K562 (cell line): ENCODE results near the gene TGDS. TPM values are rescaled to one million over a fixed set of nuclear protein-coding genes. Genes with fewer than 3 reads are reported as not detected.
A peak's percentile ranks its signal among the peaks of the same experiment; 100 is the strongest.

ENCODE experiments used
- CTCF ChIP-seq, 3 experiments: IDR thresholded peaks in 2 of 3; conservative IDR thresholded peaks in 1 of 3; 2 replicates each; pipeline ENCODE4 v1.5.1; 2011 to 2012; ENCODE audit warnings: low read length in 3 of 3, mild to moderate bottlenecking in 3 of 3, control low read depth in 2 of 3, improper control_type of control experiment in 1 of 3, inconsistent platforms in 1 of 3, low read depth in 1 of 3, mixed read lengths in 1 of 3, moderate library complexity in 1 of 3; ENCODE audit not compliant: insufficient read depth in 2 of 3
- IFI16 ChIP-seq: fragments of 250-450 bp; sonication (Bioruptor Pico); IDR thresholded peaks from 2 replicates; pipeline ENCODE4 v2.1.2; 2022; ENCODE audit warnings: mild to moderate bottlenecking, inconsistent platforms
- REST ChIP-seq, 2 experiments: fragments of 450-650 bp; formaldehyde crosslinking in 1 of 2; IDR thresholded peaks; 2 replicates each; pipeline versions ENCODE4 v1.4.0 to v1.6.1; 2014 to 2020; ENCODE audit warnings: mild to moderate bottlenecking in 2 of 2, borderline replicate concordance in 1 of 2, low read depth in 1 of 2
- polyA plus RNA-seq, 8 experiments: library from polyadenylated mRNA; depleted of rRNA in 4 of 8; stranded (reverse) in 5 of 8; unstranded in 3 of 8; fragments of >200 nt; fragmentation: Nextera tagmentation in 2 of 8; fragmentation: Illumina TruSeq in 1 of 8; extraction: Ambion mirVana in 2 of 8; extraction: Trizol in 1 of 8; gene quantifications; 2 replicates each; pipeline versions ENCODE4 v1.2.1 to v1.2.3, GENCODE V29; 2011 to 2014; ENCODE audit warnings: inconsistent platforms in 1 of 8, missing spikeins in 1 of 8
- total RNA-seq, 7 experiments: library from RNA; depleted of rRNA in 6 of 7; stranded (reverse); fragments of >200 nt in 6 of 7; fragmentation: Illumina TruSeq in 2 of 7; extraction: Trizol in 2 of 7; gene quantifications; 2 replicates each; pipeline versions ENCODE4 v1.2.1 to v1.2.3, GENCODE V29; 2011 to 2021; ENCODE audit warnings: low replicate concordance in 1 of 7

The TGDS gene
- total and polyA plus RNA-seq, 9 of the 15 experiments (the other 6 are each of a cell fraction or from before 2014, with no cell fraction given) = 9.9 to 43.7 (median 21.4) TPM

- TF ChIP-seq CTCF (IDR thresholded peaks at IDR 0.05 in 2 of 3, conservative IDR thresholded peaks at IDR 0.05 in 1 of 3; ENCODE audit: insufficient read depth in 2 of 3, low read depth in 1 of 3, low read length in 3 of 3) = peak; percentile 31 to 66 (median 47); a peak in 4 of 6 replicates
- TF ChIP-seq IFI16 (CRISPR knock-in tag) = no peak
- TF ChIP-seq REST (IDR thresholded peaks at IDR 0.05; ENCODE audit: borderline replicate concordance) = peak; percentile 44; the same call in 1 of the 2 replicates
- no peak for TF ChIP-seq REST (CRISPR knock-in tag; IDR thresholded peaks at IDR 0.05; ENCODE audit: low read depth)
- TF ChIP-seq, all 486 proteins: peak for 5
Measured at GRCh38 chr13:94617389-94618000, 21.5 kb upstream of the TGDS start (continued).
